Spinal cord (tissue), 10 donors: ENCODE measurements around the gene NAA80. TPM values are rescaled to one million over a fixed set of nuclear protein-coding genes. Genes with fewer than 3 reads are reported as not detected.

ENCODE experiments used
- DNase-seq, 6 donors: peaks; one replicate each; pipeline versions ENCODE4 v3.0.0 to v3.0.0-alpha.2; 2013 to 2015; ENCODE audit warnings: low spot score in 6 of 6, low read depth in 4 of 6
- H3K27ac ChIP-seq: one replicate; pipeline ENCODE4 v1.5.1; 2013; ENCODE audit warnings: low read depth, low read length, control low read depth
- H3K27me3 ChIP-seq: one replicate; pipeline ENCODE4 v1.6.1; 2013; ENCODE audit warnings: low read length; ENCODE audit not compliant: control insufficient read depth, insufficient read depth
- H3K36me3 ChIP-seq: one replicate; pipeline ENCODE4 v1.6.1; 2013; ENCODE audit warnings: low read length; ENCODE audit not compliant: control insufficient read depth, insufficient read depth
- H3K4me1 ChIP-seq: one replicate; pipeline ENCODE4 v1.6.1; 2013; ENCODE audit warnings: low read length; ENCODE audit not compliant: control insufficient read depth, insufficient read depth
- H3K4me3 ChIP-seq: one replicate; pipeline ENCODE4 v1.5.1; 2013; ENCODE audit warnings: low read depth, low read length, control low read depth
- H3K9me3 ChIP-seq: one replicate; pipeline ENCODE4 v1.6.1; 2013; ENCODE audit warnings: low read length; ENCODE audit not compliant: control insufficient read depth, insufficient read depth
- WGBS: methylation state at CpG from one replicate; pipeline ENCODE4 v1.1.5; 2013; ENCODE audit warnings: missing lambda C conversion rate; ENCODE audit not compliant: insufficient coverage; 5-methylcytosine and 5-hydroxymethylcytosine counted together
- polyA plus RNA-seq, 2 donors: library from polyadenylated mRNA; unstranded; fragments of 120-200 nt; gene quantifications; one replicate each; pipeline ENCODE4 v1.2.1, GENCODE V29; 2013; ENCODE audit not compliant: insufficient read length in 2 of 2
- total RNA-seq, 2 donors: library from RNA; depleted of rRNA in 1 of 2; stranded (reverse); fragments of 120-200 nt in 1 of 2; fragments of >200 nt in 1 of 2; gene quantifications; one replicate each; pipeline versions ENCODE4 v1.2.3 to v1.2.4, GENCODE V29; 2013 to 2014
- donor health status: healthy.

Gene NAA80
- total and polyA plus RNA-seq, 4 donors, result 4.6 to 24.4 (median 13.5) TPM

- H3K36me3 ChIP-seq, result peaks cover 43% of the 10 kb centered on the region
- WGBS, result 99% methylated on average over 19 of the region's 19 CpGs
Measured at GRCh38 chr3:50331364-50331907, 32.2 kb upstream of the NAA80 start.

GRCh38 chr3:50330330-50330729, 31.1 kb upstream of the NAA80 start:
- Histone ChIP-seq H3K9me3 (no peaks in the 10 kb centered on the region), H3K27ac (no peak overlapping the region), H3K27me3 (no peaks in the 10 kb centered on the region), H3K36me3 (peaks cover 54% of the 10 kb centered on the region), H3K4me3 (no peak overlapping the region), H3K4me1 (peaks cover 22% of the 10 kb centered on the region)
- DNase-seq, result no peak
- 96% methylated on average over 10 of the region's 10 CpGs for WGBS

More at GRCh38 chr3:50331364-50331907, 32.2 kb upstream of the NAA80 start:
- Histone ChIP-seq H3K27me3 (no peaks in the 10 kb centered on the region), H3K9me3 (no peaks in the 10 kb centered on the region), H3K4me3 (no peak overlapping the region), H3K4me1 (peaks cover 33% of the 10 kb centered on the region), H3K27ac (no peak overlapping the region)
- DNase-seq, result no peak

GRCh38 chr3:50327943-50328691, 28.9 kb upstream of the NAA80 start, which contains the start of gene TUSC2:
TSS of gene TUSC2 (minus strand) at chr3:50328223. CDS start at chr3:50328099, 124 bp downstream.
- Histone ChIP-seq H3K4me3 (peak within 1 kb of the TSS; percentile 78), H3K36me3 (peaks cover 68% of the 10 kb centered on the region), H3K27ac (peak within 1 kb of the TSS; percentile 89), H3K9me3 (no peaks in the 10 kb centered on the region), H3K27me3 (no peaks in the 10 kb centered on the region), H3K4me1 (peaks cover 36% of the 10 kb centered on the region)
- WGBS, result 2% methylated on average over 55 of the region's 55 CpGs
- peak; percentile 91 to 99 (median 98) for DNase-seq

GRCh38 chr3:50327129-50327528, 27.9 kb upstream of the NAA80 start:
- no peaks in the 10 kb centered on the region for H3K9me3 ChIP-seq
- H3K27me3 ChIP-seq, result no peaks in the 10 kb centered on the region
- peak overlapping the region; percentile 78 for H3K4me3 ChIP-seq
- H3K36me3 ChIP-seq, result peaks cover 67% of the 10 kb centered on the region
- H3K27ac ChIP-seq, result no peak overlapping the region
- 92% methylated on average over 2 of the region's 4 CpGs for WGBS
- H3K4me1 ChIP-seq, result peaks cover 46% of the 10 kb centered on the region
- DNase-seq, result no peak

GRCh38 chr3:50326182-50326541, 27.0 kb upstream of the NAA80 start:
- H3K36me3 ChIP-seq, result peaks cover 57% of the 10 kb centered on the region
- H3K27ac ChIP-seq, result no peak overlapping the region
- H3K4me3 ChIP-seq, result no peak overlapping the region
- H3K27me3 ChIP-seq, result no peaks in the 10 kb centered on the region
- no peak for DNase-seq
- whole genome bisulfite sequencing, result 100% methylated on average over 2 of the region's 8 CpGs
- H3K4me1 ChIP-seq, result peaks cover 51% of the 10 kb centered on the region
- H3K9me3 ChIP-seq, result no peaks in the 10 kb centered on the region

GRCh38 chr3:50325497-50326181, 26.4 kb upstream of the NAA80 start:
- Histone ChIP-seq H3K36me3 (peaks cover 52% of the 10 kb centered on the region), H3K9me3 (no peaks in the 10 kb centered on the region), H3K27me3 (no peaks in the 10 kb centered on the region), H3K27ac (no peak overlapping the region), H3K4me1 (peaks cover 53% of the 10 kb centered on the region), H3K4me3 (no peak overlapping the region)
- 92% methylated on average over 10 of the region's 11 CpGs for WGBS
- DNase-seq, result no peak

GRCh38 chr3:50325113-50325480, 25.9 kb upstream of the NAA80 start:
- Histone ChIP-seq H3K36me3 (peaks cover 47% of the 10 kb centered on the region), H3K4me1 (peaks cover 59% of the 10 kb centered on the region), H3K9me3 (no peaks in the 10 kb centered on the region), H3K4me3 (no peak overlapping the region), H3K27ac (no peak overlapping the region), H3K27me3 (no peaks in the 10 kb centered on the region)
- no CpG with 5 or more reads among the region's 2 CpGs for WGBS
- no peak for DNase-seq

GRCh38 chr3:50324351-50325112, 25.3 kb upstream of the NAA80 start:
- Histone ChIP-seq H3K9me3 (no peaks in the 10 kb centered on the region), H3K27ac (peak overlapping the region; percentile 96), H3K27me3 (no peaks in the 10 kb centered on the region), H3K4me1 (peaks cover 64% of the 10 kb centered on the region), H3K36me3 (peaks cover 48% of the 10 kb centered on the region), H3K4me3 (no peak overlapping the region)
- peak in 4 of 6 donors; percentile 31 to 81 (median 56) for DNase-seq
- WGBS, result 56% methylated on average over 4 of the region's 4 CpGs

- Histone ChIP-seq H3K27me3 (no peaks in the 10 kb centered on the region), H3K9me3 (no peaks in the 10 kb centered on the region), H3K4me1 (peaks cover 71% of the 10 kb centered on the region), H3K4me3 (no peak overlapping the region), H3K27ac (peak overlapping the region; percentile 96), H3K36me3 (peaks cover 50% of the 10 kb centered on the region)
- DNase-seq, result no peak
- WGBS, result 66% methylated on average over 4 of the region's 5 CpGs
Measured at GRCh38 chr3:50323614-50324199, 24.5 kb upstream of the NAA80 start.
